GM18907 (cell line): ENCODE results near the gene GDPD2.

ENCODE experiments used
- ATAC-seq: cut with Tn5 transposase; IDR thresholded peaks from one replicate; pipeline ENCODE4 v1.9.1; 2021; ENCODE audit warnings: mild to moderate bottlenecking, moderate library complexity; ENCODE audit not compliant: unreplicated experiment

The GDPD2 gene

DNA sequence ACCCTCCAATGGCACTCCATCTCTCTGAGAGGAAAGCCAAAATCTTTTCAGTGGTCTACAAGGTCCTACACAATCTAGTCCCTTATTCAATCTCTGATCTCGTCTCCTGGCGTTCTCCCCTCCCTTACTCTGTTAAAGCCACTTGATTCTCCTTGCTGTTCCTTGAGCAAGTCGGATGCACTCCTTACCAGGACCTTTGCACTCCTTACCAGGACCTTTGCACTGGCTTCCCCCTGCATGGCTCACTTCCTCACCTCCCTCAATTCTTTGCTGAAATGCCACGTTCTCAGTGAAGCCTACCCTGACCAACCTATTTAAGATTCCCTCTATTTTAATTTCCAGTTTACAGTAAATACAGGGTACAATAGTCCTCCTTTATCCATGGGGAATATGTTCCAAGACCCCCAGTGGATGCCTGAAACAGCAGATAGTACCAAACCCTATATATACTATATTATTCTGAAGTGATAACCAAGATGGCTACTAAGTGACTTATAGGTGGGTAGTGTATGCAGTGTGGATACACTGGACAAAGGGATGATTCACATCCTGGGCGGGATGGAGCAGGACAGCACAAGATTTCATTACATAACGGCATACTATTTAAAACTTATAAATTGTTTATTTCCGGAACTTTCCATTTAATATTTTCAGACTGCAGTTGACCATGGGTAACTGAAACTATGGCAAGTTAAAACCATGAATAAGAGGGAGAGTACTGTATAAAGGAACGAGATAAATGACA, 15.0 kb downstream of the GDPD2 start:
- ATAC-seq, result no peak

DNA sequence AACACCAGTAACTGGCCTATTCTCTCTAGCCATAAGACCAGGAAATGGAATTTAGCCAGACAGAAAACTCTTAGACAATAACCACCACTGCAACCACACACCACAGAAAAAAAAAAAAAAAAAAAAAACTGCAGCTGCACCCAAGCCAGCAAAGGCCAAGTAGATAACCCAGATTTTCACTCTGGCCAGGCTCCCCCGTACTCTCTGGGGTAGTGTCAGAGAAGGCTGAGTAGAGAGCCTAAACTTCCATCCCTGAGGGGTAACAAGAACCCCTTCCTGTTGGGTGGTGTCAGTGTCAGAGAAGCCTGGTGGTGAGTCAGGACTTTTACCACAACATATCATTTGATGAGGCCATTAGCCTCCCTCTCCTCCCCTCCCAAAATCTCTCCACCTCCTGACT, 15.9 kb downstream of the GDPD2 start:
- no peak for ATAC-seq

DNA sequence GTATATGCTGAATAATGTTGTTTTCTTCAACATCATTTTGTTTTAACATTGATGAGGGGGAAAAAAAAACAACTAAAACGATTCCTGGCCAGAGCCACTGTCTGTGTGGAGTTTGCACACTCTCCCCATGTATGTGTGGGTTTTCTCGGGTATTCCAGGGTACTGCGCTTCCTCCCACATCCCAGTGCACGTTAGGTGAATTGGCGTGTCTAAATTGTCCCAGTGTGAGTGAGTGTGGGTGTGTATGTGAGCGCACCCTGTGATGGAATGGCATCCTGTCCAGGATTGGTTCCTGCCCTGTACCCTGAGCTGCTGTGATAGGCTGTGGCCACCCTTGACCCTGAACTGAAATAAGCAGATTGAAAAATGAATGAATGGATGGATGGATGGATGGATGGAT, 19.1 kb downstream of the GDPD2 start:
- no peak for ATAC-seq

DNA sequence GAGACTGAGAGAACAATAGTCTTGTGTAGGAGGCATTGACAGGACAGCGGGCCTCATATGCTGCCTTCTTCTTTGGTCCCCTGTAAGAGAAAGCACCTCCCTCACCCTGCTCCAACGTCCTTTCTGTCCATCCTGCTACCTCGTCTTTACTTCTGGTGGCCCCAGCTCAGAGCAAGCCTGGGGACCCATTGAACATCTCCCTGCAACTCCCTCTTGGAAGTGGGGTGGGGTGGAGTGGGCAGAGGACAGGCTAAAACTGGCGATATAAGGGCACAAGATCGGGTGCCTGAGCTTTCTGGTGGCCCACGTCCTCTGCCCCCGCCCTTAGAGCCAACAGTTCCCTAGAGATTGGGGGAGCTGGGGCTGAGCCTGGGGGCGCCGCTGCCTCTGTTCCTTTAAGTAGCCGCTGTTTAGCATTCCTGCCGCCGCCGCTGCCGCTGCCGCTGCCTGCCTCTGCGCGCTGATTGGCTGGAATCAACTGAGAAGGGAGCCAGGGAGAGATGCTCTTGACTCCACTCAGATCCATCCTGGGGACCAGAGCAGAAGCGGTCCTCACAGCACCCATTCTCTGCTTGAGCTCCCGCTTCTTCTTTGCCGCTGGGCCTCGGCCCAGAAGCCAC, 21.3 kb downstream of the GDPD2 start, which contains the start of gene DLG3:
TSS of gene DLG3 (plus strand) at position 510 of the 620 bp plus-strand sequence. CDS start 367 bp downstream, outside the sequence.
- no peak for ATAC-seq

DNA sequence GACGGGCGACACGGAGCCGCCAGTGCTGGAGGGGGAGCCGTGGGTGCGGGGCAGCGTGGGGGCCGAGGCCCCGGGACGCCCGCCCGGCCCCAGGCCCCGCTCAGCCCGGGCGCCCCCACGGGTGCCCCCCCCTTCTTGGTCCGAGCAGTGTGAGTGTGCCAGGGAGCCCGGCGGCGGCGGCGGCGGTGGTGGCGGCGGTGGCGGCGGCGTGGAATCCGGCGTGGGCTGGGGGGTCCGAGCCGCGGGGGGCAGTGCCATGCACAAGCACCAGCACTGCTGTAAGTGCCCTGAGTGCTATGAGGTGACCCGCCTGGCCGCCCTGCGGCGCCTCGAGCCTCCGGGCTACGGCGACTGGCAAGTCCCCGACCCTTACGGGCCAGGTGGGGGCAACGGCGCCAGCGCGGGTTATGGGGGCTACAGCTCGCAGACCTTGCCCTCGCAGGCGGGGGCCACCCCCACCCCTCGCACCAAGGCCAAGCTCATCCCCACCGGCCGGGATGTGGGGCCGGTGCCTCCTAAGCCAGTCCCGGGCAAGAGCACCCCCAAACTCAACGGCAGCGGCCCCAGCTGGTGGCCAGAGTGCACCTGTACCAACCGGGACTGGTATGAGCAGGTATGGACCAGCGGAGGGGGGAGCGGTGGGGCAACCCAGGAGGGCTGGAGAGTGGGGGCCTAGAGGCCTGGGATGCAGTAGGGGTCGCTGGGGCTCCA, 22.0 kb downstream of the GDPD2 start:
- ATAC-seq, result no peak

DNA sequence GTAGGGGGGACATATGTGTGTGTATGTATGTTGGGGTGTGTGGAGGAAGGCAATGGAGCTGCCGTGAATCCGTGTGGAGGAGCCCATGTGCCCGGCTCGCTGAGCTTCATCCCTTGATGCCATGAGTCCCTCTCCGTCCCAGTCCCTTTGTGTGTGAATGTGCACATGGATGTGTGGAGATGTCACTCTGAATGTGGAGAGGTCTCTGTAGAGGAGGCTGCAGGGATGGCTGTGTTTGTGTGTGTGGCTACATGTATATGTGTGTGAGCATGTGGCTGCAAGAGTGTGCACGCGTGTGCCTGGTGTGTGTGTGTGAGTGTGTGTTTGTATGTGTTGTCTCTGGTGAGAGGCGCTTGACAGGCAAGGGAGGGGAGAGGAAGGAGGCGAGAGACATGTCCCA, 22.8 kb downstream of the GDPD2 start:
- no peak for ATAC-seq

DNA sequence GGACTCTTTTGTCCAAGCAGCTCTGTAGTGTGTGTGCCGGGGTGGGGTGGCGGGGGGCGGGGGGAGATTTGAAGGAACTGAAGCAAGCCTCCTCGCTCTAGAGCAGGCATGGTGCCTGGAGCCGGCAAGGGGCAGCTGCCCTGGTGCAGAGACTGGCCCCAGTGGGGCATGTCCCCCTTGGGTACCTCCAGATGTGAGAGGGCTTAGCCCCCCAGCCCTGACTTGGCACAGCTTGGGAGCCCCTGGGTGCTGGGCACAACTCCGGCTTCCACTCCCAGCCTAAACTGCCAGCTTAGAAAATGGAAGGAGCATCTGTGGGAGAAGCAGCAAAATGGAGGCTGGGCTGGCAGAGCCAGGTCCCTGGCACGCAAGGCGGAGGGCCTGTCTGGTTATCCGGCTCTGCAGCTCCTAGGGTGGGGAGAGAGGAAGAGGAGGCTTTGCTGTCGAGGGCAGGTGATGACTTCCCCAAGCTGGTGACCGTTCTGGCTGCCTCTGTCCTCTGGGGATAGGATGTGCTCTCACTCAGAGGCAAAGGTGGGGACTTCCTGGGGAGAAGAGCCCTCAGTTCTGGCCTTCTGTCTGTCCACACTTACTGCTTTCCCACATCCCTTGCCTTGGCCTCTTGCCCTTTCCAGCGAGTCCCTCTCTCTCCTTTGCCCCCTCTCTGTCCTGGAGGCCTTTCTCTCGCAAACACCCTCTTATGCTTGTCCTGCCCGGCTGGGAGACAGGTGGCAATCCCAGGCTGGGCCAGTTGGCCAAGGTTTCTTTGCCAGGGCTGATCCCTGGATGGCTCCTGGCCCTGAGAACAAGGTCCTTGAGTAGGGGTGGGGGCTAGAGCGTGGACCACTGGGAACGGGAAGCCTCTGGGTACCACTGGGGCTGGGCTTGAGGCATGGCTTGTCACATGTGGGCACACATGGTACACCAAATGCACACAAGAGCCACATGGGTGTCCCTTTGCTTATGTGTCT, 23.6 kb downstream of the GDPD2 start:
- ATAC-seq, result no peak

DNA sequence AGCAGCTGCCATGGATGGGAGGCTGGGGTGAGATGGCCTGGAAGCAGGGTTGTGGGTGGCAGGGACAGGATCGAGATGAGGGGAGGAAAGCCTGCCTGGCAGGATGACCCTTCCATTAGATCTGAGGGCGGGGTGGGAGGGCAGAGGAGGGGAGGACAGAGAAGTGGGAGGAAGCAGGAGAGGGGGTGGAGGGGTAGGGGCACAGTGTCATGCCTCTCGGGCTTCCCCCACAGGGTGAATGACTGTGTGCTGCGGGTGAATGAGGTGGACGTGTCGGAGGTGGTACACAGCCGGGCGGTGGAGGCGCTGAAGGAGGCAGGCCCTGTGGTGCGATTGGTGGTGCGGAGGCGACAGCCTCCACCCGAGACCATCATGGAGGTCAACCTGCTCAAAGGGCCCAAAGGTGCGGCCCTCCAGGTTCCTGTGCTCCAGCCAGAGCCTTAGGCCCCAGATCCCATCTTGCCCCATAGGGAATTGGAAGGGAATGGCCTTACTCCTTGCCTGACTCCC, 26.4 kb downstream of the GDPD2 start:
- no peak for ATAC-seq

DNA sequence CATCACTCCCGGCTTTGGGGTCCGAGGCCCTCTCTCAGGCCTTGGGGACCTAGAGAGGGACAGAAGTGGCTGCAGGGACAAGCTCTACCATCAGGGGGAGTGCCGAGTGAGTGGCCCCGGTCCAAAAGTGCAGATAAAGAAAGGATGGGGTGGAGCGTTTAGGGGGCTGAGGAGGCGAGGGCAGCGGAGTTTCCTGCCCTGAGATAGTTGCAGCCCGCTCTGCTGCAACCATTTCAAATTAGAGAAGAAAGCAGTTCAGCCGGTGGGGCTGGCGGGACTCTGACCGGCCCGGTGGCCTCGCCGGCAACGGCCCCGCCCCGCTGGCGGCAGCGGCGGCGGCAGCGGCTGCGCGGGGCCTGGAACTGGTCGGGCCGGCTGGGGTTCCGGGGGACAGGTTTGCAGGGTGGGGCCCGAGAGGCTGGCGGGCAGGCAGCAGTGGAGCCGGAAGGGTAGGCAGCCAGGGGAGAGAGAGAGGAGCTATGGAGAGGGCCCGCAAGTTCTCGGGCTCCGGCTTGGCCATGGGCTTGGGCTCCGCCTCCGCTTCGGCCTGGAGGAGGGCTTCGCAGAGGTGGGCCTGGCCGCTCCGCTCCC, 29.1 kb downstream of the GDPD2 start:
- ATAC-seq, result peak; percentile 50

DNA sequence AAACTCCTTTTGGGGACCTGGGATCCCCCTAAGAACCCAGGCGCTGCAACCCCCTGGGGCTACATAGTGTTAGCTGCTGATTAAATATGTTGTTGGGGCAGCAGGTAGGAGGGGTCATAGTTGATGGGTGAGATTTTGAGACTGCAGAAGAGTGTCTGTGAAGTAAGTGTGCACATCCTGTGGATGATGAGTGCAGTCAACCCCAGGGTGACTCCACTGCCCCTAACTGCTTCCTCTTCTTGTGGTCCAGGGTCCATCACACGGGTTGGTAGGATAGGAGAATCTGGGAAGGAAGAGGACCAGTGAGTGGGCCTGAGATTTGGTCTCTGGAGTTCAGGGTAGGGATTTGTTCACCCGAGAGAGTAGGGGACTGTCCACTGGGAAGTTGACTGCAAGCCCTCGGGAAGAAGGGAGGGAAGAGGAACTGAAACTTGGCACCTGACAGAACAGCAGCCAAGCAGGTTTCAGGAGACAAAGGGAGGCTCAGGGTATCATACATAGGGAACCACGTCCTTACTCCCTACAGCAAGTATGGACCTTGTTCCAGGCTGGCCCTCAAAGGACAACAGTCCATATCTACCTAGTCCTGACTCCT, 30.0 kb downstream of the GDPD2 start:
- no peak for ATAC-seq

DNA sequence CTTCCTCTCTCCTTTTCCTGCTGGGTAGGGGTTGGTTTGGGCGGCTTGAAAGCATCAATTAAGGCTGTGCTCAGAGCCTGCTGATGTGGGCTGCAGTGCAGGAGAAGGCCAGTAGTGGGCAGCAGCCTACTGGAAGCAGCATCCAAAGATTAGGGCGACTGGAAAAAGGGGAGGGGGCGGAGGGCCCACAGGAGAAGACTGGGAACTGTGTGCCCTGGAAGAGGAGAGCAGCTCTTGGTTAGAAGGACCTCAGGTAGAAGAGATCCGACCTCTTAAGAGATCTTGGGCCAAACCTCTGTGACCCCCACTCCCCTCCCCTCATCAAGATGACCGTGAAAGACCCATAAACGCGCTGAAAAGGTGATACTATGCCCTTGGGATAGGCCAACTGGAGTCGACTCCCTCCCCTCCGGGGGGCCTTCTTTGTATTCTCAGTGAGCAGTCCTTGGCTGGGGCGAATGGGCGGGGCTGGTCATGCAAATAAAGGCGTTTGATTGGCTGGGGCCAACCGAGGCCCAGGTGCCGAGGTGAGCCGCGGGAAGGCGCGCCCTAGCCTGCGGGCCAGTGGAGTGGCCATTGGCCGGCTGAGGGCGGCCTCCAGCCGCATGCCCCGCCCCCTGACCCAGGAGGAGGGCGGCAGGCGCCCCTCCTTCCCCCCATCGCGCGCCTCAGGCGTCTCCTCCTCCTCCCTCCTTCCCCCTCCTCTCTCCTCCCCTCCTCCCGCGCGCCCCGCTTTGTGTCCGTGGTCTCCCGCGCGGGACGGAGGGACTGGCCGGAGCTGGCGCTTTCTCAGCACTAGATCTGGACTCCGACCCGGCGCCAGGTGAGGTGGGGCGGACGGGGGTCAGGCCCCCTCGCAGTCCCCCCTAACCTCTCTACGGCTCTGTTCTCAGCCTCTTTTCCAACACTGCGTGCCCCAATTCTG, 31.6 kb downstream of the GDPD2 start:
- peak; percentile 60 for ATAC-seq

DNA sequence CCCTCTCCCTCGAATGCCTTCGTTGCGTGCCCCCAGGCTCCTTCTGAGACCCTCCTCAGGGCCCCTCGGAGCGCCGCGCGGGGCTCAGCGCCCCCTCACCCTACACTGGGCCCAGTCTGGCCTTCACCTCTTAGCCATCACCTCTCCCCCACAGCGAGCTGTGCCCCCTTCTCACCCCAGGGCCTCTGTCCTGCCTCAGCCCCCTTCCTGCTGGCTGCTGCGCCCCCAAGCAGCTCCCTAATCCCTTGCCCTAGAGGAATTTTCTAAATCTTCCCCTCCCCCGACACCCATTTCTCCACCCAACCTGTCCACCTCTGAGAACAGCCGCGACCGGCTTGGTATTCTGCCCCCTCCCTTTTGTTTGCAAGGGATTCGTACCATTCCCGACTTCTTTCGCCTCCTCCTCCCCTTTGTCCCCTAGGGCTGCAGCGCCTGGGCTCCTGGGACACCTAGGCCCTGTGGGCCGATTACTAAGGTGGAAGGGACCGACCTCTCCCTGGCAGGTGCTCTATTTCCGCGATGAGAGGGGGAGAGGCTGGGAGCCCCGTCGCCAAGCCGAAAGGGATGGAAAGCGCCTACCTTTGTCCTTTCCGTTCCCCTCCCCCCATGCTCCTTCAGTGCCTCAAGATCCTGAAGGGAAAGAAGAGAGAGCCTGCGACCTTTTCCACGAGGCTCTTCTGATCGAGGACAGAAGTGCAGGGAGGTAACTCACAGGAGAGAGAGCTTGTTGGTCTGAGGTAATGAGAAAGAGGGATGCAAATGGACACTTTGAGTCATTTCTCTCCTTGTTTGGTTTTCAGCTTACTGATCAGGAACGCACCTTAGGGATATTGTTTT, 32.5 kb downstream of the GDPD2 start:
- no peak for ATAC-seq

DNA sequence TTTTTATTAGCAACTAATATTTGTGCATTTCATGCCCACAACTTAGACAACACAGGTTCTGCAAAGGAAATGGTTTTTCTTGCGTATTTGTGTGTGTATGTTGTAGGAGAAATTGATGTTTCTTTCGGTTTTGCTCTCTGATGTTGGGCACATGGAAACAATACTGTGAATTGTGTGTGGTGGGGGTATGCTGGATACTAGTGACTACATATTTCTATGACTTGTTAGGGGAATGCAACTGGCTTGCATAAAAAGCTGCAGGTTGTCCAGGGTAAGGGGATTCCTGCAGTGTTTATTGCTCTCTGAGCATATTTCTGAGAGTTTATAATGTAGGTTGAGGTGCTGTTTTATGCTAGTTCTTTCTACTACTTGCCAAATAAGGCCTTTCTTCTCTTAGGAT, 33.1 kb downstream of the GDPD2 start:
- ATAC-seq, result no peak

DNA sequence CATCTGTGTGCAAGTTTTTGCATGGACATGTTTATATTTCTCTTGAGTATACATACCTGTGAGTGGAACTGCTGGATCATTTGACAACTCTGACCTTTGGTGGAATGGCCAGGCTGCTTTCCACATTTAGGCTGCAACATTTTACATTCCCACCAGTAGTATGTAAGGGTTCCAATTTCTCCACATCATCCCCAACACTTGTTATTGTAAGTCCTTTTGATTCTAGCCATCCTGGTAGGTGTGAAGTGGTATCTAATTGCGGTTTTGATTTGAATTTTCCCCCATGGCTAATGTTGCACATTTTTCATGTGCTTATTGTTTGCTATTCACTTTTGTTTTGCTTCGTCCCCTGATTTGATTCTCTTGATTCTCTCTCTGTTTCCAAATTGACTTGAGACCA, 37.9 kb downstream of the GDPD2 start:
- no peak for ATAC-seq

DNA sequence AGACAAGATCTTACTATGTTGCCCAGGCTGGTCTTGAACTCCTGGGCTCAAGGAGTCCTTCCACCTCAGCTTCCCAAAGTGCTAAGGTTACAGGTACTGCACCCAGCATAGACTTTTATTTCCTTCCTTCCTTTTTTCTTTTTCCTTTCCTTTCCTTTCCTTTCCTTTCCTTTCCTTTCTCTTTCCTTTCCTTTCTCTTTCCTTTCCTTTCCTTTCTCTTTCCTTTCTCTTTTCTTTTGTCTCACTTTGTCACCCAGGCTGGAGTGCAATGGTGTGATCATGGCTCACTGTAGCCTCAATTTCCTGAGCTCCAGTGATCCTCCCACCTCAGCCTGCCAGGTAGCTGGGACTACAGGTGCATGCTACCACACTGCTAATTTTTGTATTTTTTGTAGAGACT, 40.9 kb downstream of the GDPD2 start:
- no peak for ATAC-seq

DNA sequence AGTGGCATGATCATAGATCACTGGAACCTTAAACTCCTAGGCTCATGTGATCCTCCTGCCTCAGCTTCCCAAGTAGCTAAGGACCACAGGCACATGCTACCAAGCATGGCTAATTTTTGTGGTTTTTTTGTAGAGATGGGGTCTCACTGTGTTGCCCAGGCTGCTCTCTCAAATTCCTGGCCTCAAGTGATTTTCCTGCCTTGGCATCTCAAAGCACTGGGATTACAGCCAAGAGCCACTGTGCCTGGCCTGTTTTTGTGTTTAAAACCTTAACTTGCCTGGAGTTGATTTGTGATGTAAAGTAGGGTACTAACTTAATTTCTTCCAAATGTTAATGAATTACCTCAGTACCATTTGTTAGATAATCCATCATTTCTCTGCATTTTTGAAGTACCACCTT, 43.9 kb downstream of the GDPD2 start:
- ATAC-seq, result no peak

DNA sequence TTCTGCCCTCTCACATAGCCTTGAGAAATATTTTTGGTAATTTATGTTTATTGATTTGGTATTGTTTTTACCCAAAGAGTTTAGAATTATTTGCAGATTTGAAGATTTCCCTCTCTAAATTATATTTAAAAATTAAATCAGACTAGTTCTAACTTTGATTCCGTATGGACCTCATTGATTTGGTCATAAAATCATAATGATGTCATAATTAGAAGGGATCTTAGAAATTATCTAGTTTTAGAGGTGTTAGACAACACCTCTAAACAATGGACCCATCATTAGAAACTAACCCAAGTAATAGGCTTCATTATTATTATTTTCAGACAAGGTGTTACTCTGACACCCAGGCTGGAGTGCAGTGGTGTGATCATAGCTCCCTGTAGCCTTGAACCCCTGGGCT, 45.6 kb downstream of the GDPD2 start:
- ATAC-seq, result no peak

DNA sequence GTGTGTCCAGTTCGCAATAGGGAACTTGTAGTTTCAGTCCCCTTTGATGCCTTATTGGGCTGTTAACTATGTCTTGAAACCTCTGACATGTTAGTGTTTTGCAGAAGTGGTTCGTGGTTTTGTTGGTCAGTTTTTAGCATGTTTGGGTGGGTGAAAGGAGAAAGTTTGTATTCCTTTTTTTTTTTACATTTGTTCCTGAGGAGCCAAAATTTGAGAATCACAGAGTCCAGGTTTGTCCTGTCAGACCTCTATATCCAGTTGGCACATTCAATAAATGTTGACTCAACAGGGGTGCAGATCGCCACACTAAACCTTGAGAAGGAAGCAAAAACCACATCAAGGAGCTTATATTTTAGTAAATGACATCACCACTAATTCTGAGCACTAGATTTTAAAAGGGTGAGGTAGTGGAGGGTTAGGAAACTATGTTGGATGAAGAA, 47.8 kb downstream of the GDPD2 start:
- peak; percentile 89 for ATAC-seq
